Measurements from ENCODE around the gene LHX3.

- TF ChIP-seq CTCF (conservative IDR thresholded peaks at IDR 0.05; ENCODE audit: low read depth, low read length) (no peak), EZH2 (IDR thresholded peaks at IDR 0.05; ENCODE audit: low read length, unreplicated experiment) (no peak)
Observed at GRCh38 chr9:136187197-136187596, 17.7 kb downstream of the LHX3 start.
